ENCODE measurements around the gene CSHL1. TPM values are rescaled to one million over a fixed set of nuclear protein-coding genes. Genes with fewer than 3 reads are reported as not detected.
"Not testable (repeated sequence)": the region's sequence is repeated elsewhere in the genome, so short reads cannot be mapped to it uniquely, and the experiment has no call there.

CSHL1 gene
- polyA plus RNA-seq, 12 donors = 0.30 to 0.83 (median 0.61) TPM; not detected in 8

DNA sequence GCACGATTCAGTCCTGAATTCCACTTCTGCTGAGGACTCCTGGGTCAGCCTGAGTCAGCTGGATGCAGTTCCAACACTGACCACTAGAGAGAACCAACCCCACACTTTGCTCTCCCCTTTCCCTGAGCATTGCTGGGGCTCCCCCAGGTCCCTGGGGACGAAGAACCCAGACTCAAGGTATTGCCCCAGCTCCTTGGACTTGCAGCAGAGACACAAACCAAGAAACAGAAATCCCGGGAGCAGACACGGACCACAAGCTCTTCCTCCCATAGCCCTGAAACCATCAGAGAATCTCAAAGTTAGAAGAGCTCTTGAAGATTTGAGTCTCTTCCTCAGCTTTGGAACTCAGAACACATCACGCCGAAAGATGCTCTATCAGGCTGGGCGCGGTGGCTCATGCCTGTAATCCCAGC, 8.3 kb upstream of the CSHL1 start:
- peak; percentile 57 for DNase-seq

DNA sequence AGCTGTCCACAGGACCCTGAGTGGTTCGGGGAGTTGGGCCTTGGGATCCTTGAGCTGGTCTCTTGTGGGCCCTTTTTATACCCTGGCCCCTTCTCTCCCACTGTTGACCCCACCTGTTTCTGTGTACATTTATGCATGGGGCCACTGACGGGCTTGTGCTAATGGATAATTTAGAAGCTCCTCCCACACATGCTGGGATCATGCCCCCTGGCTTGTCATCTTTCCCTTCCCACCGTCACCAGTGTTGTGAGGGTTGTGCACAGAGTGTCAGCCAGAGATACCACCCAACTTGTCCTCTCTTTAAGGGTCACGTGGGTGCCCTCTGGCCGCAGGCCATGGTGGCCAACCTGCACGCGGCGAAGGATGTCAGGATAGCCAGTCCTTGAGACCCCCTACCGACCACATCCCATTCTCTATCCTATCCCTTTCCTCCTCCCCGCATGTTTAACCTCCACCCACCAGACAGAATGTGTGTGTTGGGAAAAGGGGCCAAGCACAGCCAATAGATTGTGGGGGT, 7.8 kb upstream of the CSHL1 start, which contains the start of gene GH1:
TSS of gene GH1 (minus strand) at position 51 of the 517 bp plus-strand sequence. CDS start 63 bp downstream, outside the sequence.
- not testable (repeated sequence) for DNase-seq

DNA sequence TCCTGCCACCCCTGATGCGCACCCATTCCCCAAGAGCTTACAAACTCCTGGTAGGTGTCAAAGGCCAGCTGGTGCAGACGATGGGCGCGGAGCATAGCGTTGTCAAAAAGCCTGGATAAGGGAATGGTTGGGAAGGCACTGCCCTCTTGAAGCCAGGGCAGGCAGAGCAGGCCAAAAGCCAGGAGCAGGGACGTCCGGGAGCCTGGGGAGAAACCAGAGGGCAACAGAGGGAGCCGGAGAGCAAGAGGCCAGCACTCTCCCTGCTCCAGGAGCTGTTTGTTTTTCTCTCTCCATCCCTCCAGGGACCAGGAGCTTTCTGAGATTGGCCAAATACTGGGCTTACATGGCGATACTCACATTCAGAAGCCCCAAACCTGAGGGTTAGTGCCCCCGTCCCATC, 7.2 kb upstream of the CSHL1 start:
- DNase-seq = no peak

DNA sequence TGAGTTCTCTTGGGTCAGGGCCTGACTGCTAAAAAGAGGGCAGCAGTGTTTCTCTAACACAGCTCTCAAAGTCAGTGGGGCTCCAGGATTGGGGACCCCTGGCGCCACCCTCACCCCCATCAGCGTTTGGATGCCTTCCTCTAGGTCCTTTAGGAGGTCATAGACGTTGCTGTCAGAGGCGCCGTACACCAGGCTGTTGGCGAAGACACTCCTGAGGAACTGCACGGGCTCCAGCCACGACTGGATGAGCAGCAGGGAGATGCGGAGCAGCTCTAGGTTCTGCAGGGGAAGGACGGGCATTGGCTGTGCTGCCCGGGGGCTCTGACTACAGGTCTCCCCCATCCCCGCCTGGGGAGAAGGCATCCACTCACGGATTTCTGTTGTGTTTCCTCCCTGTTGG, 6.6 kb upstream of the CSHL1 start:
- no peak for DNase-seq

DNA sequence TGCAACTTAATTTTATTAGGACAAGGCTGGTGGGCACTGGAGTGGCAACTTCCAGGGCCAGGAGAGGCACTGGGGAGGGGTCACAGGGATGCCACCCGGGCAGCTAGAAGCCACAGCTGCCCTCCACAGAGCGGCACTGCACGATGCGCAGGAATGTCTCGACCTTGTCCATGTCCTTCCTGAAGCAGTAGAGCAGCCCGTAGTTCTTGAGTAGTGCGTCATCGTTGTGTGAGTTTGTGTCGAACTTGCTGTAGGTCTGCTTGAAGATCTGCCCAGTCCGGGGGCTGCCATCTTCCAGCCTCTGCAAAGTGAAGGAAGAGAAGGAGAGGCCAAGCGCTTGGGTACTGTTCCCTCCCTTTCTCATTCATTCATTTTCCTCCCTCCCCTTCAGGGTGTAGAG, 6.1 kb upstream of the CSHL1 start:
- not testable (repeated sequence) for DNase-seq

DNA sequence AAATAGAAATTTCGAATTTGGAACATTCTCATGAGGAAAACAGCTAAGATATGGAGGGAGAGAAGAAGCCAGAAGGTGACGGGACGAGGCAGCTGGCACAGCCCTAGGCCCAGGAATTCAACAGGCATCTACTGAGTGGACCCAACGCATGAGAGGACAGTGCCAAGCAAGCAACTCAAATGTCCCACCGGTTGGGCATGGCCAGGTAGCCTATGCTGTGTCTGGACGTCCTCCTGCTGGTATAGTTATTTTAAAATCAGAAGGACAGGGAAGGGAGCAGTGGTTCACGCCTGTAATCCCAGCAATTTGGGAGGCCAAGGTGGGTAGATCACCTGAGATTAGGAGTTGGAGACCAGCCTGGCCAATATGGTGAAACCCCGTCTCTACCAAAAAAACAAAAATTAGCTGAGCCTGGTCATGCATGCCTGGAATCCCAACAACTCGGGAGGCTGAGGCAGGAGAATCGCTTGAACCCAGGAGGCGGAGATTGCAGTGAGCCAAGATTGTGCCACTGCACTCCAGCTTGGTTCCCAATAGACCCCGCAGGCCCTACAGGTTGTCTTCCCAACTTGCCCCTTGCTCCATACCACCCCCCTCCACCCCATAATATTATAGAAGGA, 5.6 kb upstream of the CSHL1 start:
- no peak for DNase-seq

DNA sequence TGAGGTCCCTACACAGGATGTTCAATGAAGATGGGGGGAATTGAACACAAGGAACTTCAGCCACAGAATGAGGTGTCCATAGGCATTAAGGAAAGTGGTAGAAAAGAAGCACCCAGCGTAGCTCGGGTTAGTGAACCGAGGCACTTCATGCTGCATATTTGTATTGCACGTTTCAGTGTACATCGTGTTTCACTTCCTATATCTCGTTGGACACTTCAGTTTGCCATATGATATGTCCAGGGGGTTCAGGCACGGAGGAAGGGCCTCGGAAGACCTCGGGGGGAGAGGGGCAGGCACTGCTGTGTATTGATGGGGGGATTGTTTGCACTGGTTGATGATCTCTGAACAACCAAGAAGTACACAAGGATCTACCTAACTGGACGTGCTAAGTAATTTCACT, 4.7 kb upstream of the CSHL1 start:
- DNase-seq = not testable (repeated sequence)

DNA sequence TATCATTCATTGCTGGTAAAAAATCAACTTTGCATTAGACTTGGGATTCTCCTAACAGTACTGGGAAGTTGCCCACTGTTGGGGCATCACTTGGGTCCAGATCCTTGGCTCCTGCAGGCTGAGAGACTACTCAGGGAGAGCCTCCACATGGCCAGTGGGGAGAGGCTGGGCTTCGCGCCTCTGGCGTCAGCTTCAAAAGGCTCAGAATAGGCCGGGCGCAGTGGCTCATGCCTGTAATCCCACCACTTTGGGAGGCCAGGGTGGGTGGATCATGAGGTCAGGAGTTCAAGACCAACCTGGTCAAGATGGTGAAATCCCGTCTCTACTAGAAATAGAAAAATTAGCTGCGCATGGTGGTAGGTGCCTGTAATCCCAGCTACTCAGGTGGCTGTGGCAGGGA, 3.4 kb upstream of the CSHL1 start:
- DNase-seq = no peak

GRCh38 chr17:63911657-63912100, 621 bp upstream of the CSHL1 start:
- no peak for DNase-seq

DNA sequence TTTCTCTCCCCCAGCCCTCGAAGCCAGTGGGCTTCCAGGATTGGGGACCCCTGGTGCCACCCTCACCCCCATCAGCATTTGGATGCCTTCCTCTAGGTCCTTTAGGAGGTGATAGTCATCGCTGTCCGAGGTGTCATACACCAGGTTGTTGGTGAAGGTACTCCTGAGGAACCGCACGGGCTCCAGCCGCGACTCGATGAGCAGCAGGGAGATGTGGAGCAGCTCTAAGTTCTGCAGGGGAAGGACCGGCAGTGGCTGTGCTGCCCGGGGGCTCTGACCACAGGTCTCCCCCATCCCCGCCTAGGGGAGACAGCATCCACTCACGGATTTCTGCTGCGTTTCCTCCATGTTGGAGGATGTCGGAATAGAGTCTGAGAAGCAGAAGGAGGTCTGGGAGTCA, 962 bp downstream of the CSHL1 start:
- no peak for DNase-seq

- not testable (repeated sequence) for DNase-seq
These were observed 1.5 kb downstream of the CSHL1 start for GRCh38 chr17:63909586-63909985.

DNA sequence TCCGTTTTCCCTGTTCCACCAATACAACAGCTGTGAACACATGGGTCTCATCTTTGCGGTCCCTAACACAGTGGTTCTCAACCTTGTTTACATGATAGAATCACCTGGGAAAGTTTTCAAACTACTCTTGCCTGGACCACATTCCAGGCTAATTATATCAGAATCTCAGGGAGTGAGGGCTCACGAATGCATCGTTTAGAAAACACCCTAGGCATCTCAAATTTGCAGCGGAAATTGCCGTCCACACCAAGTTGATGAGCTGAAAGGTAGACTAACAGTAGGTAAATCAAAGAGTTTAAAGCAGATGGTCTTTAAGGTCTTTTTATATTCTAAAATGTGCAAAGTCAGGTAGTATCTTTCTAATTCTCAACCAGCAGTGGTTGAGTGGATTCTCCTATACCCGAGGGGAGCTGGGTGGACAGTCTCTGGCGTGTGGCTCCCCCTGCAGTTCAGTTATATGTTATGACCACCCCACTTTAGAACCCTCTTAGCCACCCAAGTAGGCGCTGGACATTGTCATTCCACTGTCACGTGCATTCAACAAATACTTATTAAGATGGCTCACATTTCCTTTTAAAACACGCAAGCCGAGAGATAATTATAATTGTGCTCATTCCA, 3.8 kb downstream of the CSHL1 start:
- not testable (repeated sequence) for DNase-seq

GRCh38 chr17:63904796-63905195, 6.3 kb downstream of the CSHL1 start:
- not testable (repeated sequence) for DNase-seq

DNA sequence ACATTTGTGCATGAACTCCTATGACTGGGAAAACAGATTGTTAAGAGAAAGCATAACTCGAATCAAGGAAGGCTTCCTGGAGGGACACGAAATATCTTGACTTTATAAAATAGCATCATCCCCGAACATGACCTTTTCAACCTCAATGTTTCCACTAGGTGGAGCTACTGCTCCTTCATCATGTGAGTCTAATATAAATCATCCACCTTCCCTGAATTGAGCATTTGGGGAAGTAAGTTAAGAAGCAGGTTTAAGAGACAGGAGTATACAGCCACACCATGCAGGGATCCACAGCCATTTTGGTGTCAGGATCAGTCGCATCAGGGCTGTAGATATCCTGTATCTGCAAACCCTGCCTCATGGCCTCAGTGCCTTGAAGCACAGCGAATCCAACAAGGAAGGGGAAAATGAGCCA, 7.3 kb downstream of the CSHL1 start:
- DNase-seq = not testable (repeated sequence)

DNA sequence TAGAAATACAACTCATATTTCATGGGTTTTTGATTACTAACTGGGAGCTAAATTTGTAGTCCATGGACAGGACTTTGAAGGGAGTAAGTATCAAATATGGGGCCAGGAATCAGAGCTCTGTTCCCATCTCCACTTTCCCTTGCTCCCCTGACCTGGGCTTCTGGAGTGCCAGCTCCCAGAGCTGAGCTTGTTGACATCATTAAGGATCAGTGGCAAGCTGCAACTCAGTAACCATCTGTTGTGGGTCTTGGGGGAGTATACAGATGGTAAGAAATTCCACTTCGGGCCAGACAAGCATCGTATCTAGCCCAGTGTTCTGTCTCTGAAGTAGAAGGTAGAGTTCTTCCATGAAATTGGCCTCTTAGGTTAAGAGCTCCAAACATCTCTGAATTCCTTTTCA, 9.1 kb downstream of the CSHL1 start:
- DNase-seq = not testable (repeated sequence)

GRCh38 chr17:63898899-63899798, 11.9 kb downstream of the CSHL1 start:
- DNase-seq = not testable (repeated sequence)

- not testable (repeated sequence) for DNase-seq
These were observed 14.3 kb downstream of the CSHL1 start, which contains the start of gene CSH1 for GRCh38 chr17:63896524-63897354. Gene CSH1 (minus strand): TSS chr17:63896574. CDS start chr17:63896511, 63 bp downstream.

- DNase-seq = not testable (repeated sequence)
These were observed 16.2 kb downstream of the CSHL1 start for GRCh38 chr17:63894821-63895220.

GRCh38 chr17:63894021-63894420, 17.0 kb downstream of the CSHL1 start:
- not testable (repeated sequence) for DNase-seq

GRCh38 chr17:63892316-63893037, 18.6 kb downstream of the CSHL1 start:
- not testable (repeated sequence) for DNase-seq
